ENCODE results near the gene FANCM. TPM values are rescaled to one million over a fixed set of nuclear protein-coding genes. Genes with fewer than 3 reads are reported as not detected.

Gene FANCM
- total RNA-seq, 3 donors from 2014 or later, result 8.2 to 17.4 (median 8.5) TPM

DNA sequence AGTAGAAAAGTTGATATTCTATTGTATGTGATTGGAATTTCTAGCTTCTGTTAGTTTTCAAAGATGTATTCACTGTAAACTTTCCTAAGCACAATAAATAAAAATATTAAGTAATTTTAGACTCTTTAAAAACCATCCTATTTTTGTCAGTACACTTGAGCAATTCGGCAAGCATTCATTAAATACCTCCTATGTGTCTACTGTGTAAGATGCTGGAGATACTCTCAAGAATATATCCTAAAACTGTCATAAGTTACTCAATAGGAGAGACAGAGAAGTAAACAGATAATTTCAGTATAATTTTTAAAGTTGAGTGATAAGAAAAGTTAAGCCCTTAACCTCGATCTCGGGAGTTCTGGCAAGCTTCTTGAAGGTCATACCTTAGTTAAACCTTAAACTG lies 46.1 kb downstream of the FANCM start:
- TF ChIP-seq, protein P1, sequence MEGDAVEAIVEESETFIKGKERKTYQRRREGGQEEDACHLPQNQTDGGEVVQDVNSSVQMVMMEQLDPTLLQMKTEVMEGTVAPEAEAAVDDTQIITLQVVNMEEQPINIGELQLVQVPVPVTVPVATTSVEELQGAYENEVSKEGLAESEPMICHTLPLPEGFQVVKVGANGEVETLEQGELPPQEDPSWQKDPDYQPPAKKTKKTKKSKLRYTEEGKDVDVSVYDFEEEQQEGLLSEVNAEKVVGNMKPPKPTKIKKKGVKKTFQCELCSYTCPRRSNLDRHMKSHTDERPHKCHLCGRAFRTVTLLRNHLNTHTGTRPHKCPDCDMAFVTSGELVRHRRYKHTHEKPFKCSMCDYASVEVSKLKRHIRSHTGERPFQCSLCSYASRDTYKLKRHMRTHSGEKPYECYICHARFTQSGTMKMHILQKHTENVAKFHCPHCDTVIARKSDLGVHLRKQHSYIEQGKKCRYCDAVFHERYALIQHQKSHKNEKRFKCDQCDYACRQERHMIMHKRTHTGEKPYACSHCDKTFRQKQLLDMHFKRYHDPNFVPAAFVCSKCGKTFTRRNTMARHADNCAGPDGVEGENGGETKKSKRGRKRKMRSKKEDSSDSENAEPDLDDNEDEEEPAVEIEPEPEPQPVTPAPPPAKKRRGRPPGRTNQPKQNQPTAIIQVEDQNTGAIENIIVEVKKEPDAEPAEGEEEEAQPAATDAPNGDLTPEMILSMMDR (IDR thresholded peaks at IDR 0.05), result no peak
- Histone ChIP-seq H3K27ac (no peak overlapping the region), H3K36me3 (no peaks in the 10 kb centered on the region), H3K4me1 (no peaks in the 10 kb centered on the region), H3K4me3 (no peak overlapping the region), H3K9me3 (no peaks in the 10 kb centered on the region), H3K27me3 (no peaks in the 10 kb centered on the region)
- intact Hi-C loops (cut with DNase I; ENCODE audit: low total_unique reads), result no loop called here
- DNase-seq (ENCODE audit: low spot score in 2 of 2), result no peak

DNA sequence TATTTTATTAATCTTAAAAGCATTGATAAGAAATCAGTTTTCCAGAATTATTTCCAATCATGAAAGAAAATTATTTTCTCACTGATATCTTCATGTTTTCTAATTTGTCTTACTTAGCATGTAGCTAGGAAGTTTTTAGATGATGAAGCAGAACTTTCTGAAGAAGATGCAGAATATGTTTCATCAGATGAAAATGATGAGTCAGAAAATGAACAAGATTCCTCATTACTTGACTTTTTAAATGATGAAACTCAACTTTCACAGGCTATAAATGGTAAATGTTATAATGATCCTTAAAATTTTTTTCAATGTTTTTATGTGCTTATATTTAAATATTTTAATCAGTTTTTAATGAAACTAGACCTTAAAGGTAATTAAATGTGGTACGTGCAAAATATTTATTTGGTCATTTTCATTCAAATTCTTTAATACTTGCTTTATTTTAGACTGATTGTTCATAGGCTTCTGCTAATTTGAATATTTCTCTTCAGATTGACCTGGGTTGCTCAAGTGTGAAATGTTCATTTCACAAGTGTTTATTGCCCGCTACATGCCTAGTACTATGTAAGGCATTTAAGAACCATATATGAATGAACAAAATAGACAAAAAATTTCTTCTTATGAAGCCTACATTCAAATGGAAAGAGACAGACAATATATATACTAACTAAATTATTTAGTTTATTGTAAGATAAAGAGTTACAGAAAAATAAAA lies 49.5 kb downstream of the FANCM start:
- TF ChIP-seq POLR2AphosphoS5 (IDR thresholded peaks at IDR 0.05) (no peak), POLR2A (IDR thresholded peaks at IDR 0.05) (no peak)
- TF ChIP-seq, protein P1 (IDR thresholded peaks at IDR 0.05), result no peak
- intact Hi-C loops (cut with DNase I; ENCODE audit: low total_unique reads), result no loop called here
- no peak for DNase-seq (ENCODE audit: low spot score in 2 of 2)
- no peaks in the 10 kb centered on the region for H3K4me1 ChIP-seq
- no peaks in the 10 kb centered on the region for H3K9me3 ChIP-seq
- H3K27ac ChIP-seq, result no peak overlapping the region
- H3K36me3 ChIP-seq, result no peaks in the 10 kb centered on the region
- H3K27me3 ChIP-seq, result no peaks in the 10 kb centered on the region
- no peak overlapping the region for H3K4me3 ChIP-seq

- H3K36me3 ChIP-seq, result no peaks in the 10 kb centered on the region
- no peak overlapping the region for H3K4me3 ChIP-seq
- intact Hi-C loops (cut with DNase I; ENCODE audit: low total_unique reads), result no loop called here
- no peak for DNase-seq (ENCODE audit: low spot score in 2 of 2)
- H3K9me3 ChIP-seq, result no peaks in the 10 kb centered on the region
- no peaks in the 10 kb centered on the region for H3K27me3 ChIP-seq
- TF ChIP-seq POLR2A (IDR thresholded peaks at IDR 0.05) (no peak), POLR2AphosphoS5 (IDR thresholded peaks at IDR 0.05) (no peak)
- TF ChIP-seq, protein P1 (IDR thresholded peaks at IDR 0.05), result no peak
- H3K4me1 ChIP-seq, result no peaks in the 10 kb centered on the region
- no peak overlapping the region for H3K27ac ChIP-seq
Measured at GRCh38 chr14:45194964-45195363, 59.2 kb downstream of the FANCM start.

DNA sequence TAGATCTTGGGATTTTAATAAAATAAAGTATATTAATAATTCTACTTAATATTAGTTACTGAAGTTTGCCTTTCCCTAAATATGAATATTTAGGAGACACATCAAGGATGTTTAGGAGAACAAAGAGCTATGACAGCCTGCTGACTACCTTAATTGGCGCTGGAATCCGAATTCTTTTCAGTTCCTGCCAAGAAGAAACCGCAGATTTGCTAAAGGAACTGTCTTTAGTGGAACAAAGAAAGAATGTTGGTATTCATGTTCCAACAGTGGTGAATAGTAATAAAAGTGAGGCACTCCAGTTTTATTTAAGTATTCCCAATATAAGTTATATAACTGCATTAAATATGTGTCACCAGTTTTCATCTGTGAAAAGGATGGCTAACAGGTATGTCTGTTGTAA lies 62.8 kb downstream of the FANCM start:
- peak in 1 of 2 donors; percentile 37 for DNase-seq (ENCODE audit: low spot score in 2 of 2)
- H3K27ac ChIP-seq, result peak overlapping the region; percentile 6 to 81
- intact Hi-C loops (cut with DNase I; ENCODE audit: low total_unique reads), result no loop called here
- TF ChIP-seq POLR2AphosphoS5 (IDR thresholded peaks at IDR 0.05), result no peak
- TF ChIP-seq POLR2A (IDR thresholded peaks at IDR 0.05), result no peak
- TF ChIP-seq, protein P1 (IDR thresholded peaks at IDR 0.05), result no peak
- H3K9me3 ChIP-seq, result no peaks in the 10 kb centered on the region
- no peaks in the 10 kb centered on the region for H3K4me1 ChIP-seq
- H3K36me3 ChIP-seq, result no peaks in the 10 kb centered on the region
- H3K27me3 ChIP-seq, result no peaks in the 10 kb centered on the region
- no peak overlapping the region for H3K4me3 ChIP-seq

DNA sequence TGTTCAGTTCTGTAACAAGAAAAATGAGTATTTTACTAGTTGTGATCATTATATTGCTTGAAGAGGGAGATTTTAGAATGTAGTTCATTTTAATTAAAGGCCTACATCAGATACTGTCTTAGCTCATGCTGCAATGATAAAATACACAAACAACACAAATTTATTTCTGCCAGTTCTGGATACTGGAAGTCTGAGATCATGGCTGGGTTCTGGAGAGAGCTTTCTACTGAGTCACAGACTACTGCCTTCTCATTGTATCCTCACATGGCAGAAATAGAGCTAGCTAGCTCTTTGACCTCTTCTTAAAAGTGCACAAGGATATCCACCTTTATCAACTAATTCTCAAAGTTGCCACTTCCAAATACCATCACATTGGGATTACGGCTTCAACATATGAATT lies 63.5 kb downstream of the FANCM start:
- Histone ChIP-seq H3K27ac (peak overlapping the region; percentile 50 to 81), H3K4me1 (no peaks in the 10 kb centered on the region), H3K36me3 (no peaks in the 10 kb centered on the region), H3K4me3 (no peak overlapping the region), H3K27me3 (no peaks in the 10 kb centered on the region), H3K9me3 (no peaks in the 10 kb centered on the region)
- no peak for DNase-seq (ENCODE audit: low spot score in 2 of 2)
- intact Hi-C loops (cut with DNase I; ENCODE audit: low total_unique reads), result no loop called here
- TF ChIP-seq, protein P1 (IDR thresholded peaks at IDR 0.05), result no peak
- TF ChIP-seq POLR2AphosphoS5 (IDR thresholded peaks at IDR 0.05) (no peak), POLR2A (IDR thresholded peaks at IDR 0.05) (no peak)

All from breast epithelium (tissue), 4 donors.